GM23248 (cell line): Measurements from ENCODE around the gene C16orf86. TPM values are rescaled to one million over a fixed set of nuclear protein-coding genes. Genes with fewer than 3 reads are reported as not detected.
A peak's percentile ranks its signal among the peaks of the same experiment; 100 is the strongest.

Experiments used
- DNase-seq: peaks from one replicate; pipeline ENCODE4 v3.0.0-alpha.2; 2015
- H2AFZ ChIP-seq: fragments of 200-600 bp; sonication (generic); 2 replicates; pipeline ENCODE4 v1.6.1; 2016; ENCODE audit warnings: antibody characterized with exemption
- H3F3A ChIP-seq: fragments of 200-600 bp; sonication (generic); 2 replicates; pipeline ENCODE4 v1.6.1; 2016; ENCODE audit warnings: mild to moderate bottlenecking, antibody characterized with exemption, mixed run types; ENCODE audit not compliant: insufficient read depth
- H3K27ac ChIP-seq: fragments of 200-600 bp; sonication (generic); 2 replicates; pipeline ENCODE4 v1.5.1; 2016; ENCODE audit warnings: mild to moderate bottlenecking
- H3K27me3 ChIP-seq: fragments of 200-600 bp; sonication (generic); replicated peaks from 2 replicates; pipeline ENCODE4 v1.6.1; 2016; ENCODE audit warnings: mild to moderate bottlenecking; ENCODE audit not compliant: insufficient read depth
- H3K36me3 ChIP-seq: fragments of 200-600 bp; sonication (generic); 2 replicates; pipeline ENCODE4 v1.6.1; 2016; ENCODE audit warnings: low read depth, mild to moderate bottlenecking
- H3K4me1 ChIP-seq: fragments of 200-600 bp; sonication (generic); 2 replicates; pipeline ENCODE4 v1.6.1; 2016; ENCODE audit warnings: mild to moderate bottlenecking; ENCODE audit not compliant: insufficient read depth
- H3K4me2 ChIP-seq: fragments of 200-600 bp; sonication (generic); one replicate; pipeline ENCODE4 v1.6.1; 2016; ENCODE audit warnings: mild to moderate bottlenecking; ENCODE audit not compliant: unreplicated experiment
- H3K4me3 ChIP-seq: fragments of 200-600 bp; sonication (generic); 2 replicates; pipeline ENCODE4 v1.5.1; 2016; ENCODE audit warnings: mild to moderate bottlenecking
- H3K79me2 ChIP-seq: fragments of 200-600 bp; sonication (generic); 2 replicates; pipeline ENCODE4 v1.6.1; 2016; ENCODE audit warnings: mild to moderate bottlenecking; ENCODE audit not compliant: insufficient read depth
- H3K9ac ChIP-seq: fragments of 200-600 bp; sonication (generic); 2 replicates; pipeline ENCODE4 v1.6.1; 2016; ENCODE audit warnings: mild to moderate bottlenecking
- H3K9me2 ChIP-seq: fragments of 200-600 bp; sonication (generic); 2 replicates; pipeline ENCODE4 v1.6.1; 2016; ENCODE audit warnings: mixed run types, mild to moderate bottlenecking, moderate library complexity; ENCODE audit not compliant: insufficient read depth
- H3K9me3 ChIP-seq: fragments of 200-600 bp; sonication (generic); one replicate; pipeline ENCODE4 v1.6.1; 2017; ENCODE audit warnings: low read depth
- H4K20me1 ChIP-seq: fragments of 200-600 bp; sonication (generic); 2 replicates; pipeline ENCODE4 v1.6.0; 2016; ENCODE audit not compliant: insufficient read depth
- EZH2 ChIP-seq: fragments of 200-600 bp; sonication (generic); IDR thresholded peaks from 2 replicates; pipeline ENCODE4 v1.6.1; 2018; ENCODE audit warnings: antibody characterized with exemption, mild to moderate bottlenecking; ENCODE audit not compliant: insufficient read depth, poor library complexity, severe bottlenecking
- EZH2phosphoT487 ChIP-seq: fragments of 200-600 bp; sonication (generic); IDR thresholded peaks from 2 replicates; pipeline ENCODE4 v1.6.1; 2018; ENCODE audit warnings: antibody characterized with exemption, moderate library complexity, mild to moderate bottlenecking, low read depth; ENCODE audit not compliant: insufficient read depth
- WGBS, 2 experiments: methylation state at CpG; one replicate each; pipeline ENCODE4 v1.1.6; 2015 to 2017; ENCODE audit warnings: low lambda C conversion rate in 2 of 2, low coverage in 1 of 2; ENCODE audit errors: missing lambda C conversion rate in 2 of 2; 5-methylcytosine and 5-hydroxymethylcytosine counted together
- in situ Hi-C: fragments of 300-500 bp; cut with MboI; formaldehyde crosslinking; loops from 2 replicates; pipeline ENCODE4 v1.15.0; 2020
- polyA plus RNA-seq: library from polyadenylated mRNA; unstranded; fragments of >200 nt; fragmentation: Nextera tagmentation; extraction: Ambion mirVana; gene quantifications from 2 replicates; pipeline ENCODE4 v1.2.1, GENCODE V29; 2016
- total RNA-seq: library from RNA; depleted of rRNA; stranded (reverse); fragments of >200 nt; shearing (Covaris generic); gene quantifications from 2 replicates; pipeline ENCODE4 v1.2.3, GENCODE V29; 2014

Gene C16orf86
- total and polyA plus RNA-seq, 2 experiments from 2014 or later = 3.4 to 6.6 TPM

GRCh38 chr16:67656344-67657016 lies 10.1 kb upstream of the C16orf86 start:
- DNase-seq = no peak

GRCh38 chr16:67657017-67657608 lies 9.5 kb upstream of the C16orf86 start:
- in situ Hi-C loops = no loop called here
- TF ChIP-seq EZH2 (no peak), EZH2phosphoT487 (no peak)
- no peak overlapping the region for H3K27ac ChIP-seq
- H3K4me2 ChIP-seq = no peak overlapping the region
- DNase-seq = no peak
- H3K79me2 ChIP-seq = peaks cover 12% of the 10 kb centered on the region
- H3K36me3 ChIP-seq = no peaks in the 10 kb centered on the region
- H3K4me1 ChIP-seq = no peaks in the 10 kb centered on the region
- H3K9me3 ChIP-seq = no peaks in the 10 kb centered on the region
- no peak overlapping the region for H2AFZ ChIP-seq
- no peak overlapping the region for H3K4me3 ChIP-seq
- H3F3A ChIP-seq = no peaks in the 10 kb centered on the region
- no peak overlapping the region for H3K9ac ChIP-seq
- 0 out of 2 replicates have a peak, but pooled peaks cover 4% of the 10 kb centered on the region for H3K27me3 ChIP-seq
- H3K9me2 ChIP-seq = no peaks in the 10 kb centered on the region
- 94 to 96% methylated on average over 14 to 16 of the region's 16 CpGs for WGBS, 2 experiments
- H4K20me1 ChIP-seq = no peaks in the 10 kb centered on the region

More at GRCh38 chr16:67656344-67657016, 10.1 kb upstream of the C16orf86 start:
- Histone ChIP-seq H3K27me3 (peaks cover 9% of the 10 kb centered on the region), H3K36me3 (no peaks in the 10 kb centered on the region), H3F3A (no peaks in the 10 kb centered on the region), H2AFZ (no peak overlapping the region), H3K4me1 (no peaks in the 10 kb centered on the region), H3K9me3 (no peaks in the 10 kb centered on the region), H3K9me2 (no peaks in the 10 kb centered on the region), H4K20me1 (no peaks in the 10 kb centered on the region), H3K27ac (no peak overlapping the region), H3K9ac (no peak overlapping the region), H3K79me2 (peaks cover 12% of the 10 kb centered on the region), H3K4me2 (no peak overlapping the region), H3K4me3 (no peak overlapping the region)
- 89 to 94% methylated on average over 9 of the region's 9 CpGs for WGBS, 2 experiments
- in situ Hi-C loops = no loop called here
- TF ChIP-seq EZH2 (no peak), EZH2phosphoT487 (no peak)

GRCh38 chr16:67657751-67658518 lies 8.7 kb upstream of the C16orf86 start:
- 96 to 98% methylated on average over 16 to 18 of the region's 18 CpGs for WGBS, 2 experiments
- DNase-seq = no peak

GRCh38 chr16:67658849-67659674 lies 7.6 kb upstream of the C16orf86 start:
- Histone ChIP-seq H3K9me2 (no peaks in the 10 kb centered on the region), H3K9me3 (no peaks in the 10 kb centered on the region), H3K27me3 (no peaks in the 10 kb centered on the region), H3K27ac (no peak overlapping the region), H3K79me2 (peaks cover 12% of the 10 kb centered on the region), H4K20me1 (no peaks in the 10 kb centered on the region), H3K4me2 (peak overlapping the region; percentile 81), H3K4me1 (no peaks in the 10 kb centered on the region), H3K9ac (peak overlapping the region; percentile 91), H3F3A (no peaks in the 10 kb centered on the region), H3K36me3 (no peaks in the 10 kb centered on the region), H2AFZ (peak overlapping the region; percentile 97), H3K4me3 (peak overlapping the region; percentile 92)
- no peak for DNase-seq
- 29 to 35% methylated on average over 18 to 21 of the region's 21 CpGs for WGBS, 2 experiments
- no peak for TF ChIP-seq EZH2
- no peak for TF ChIP-seq EZH2phosphoT487
- in situ Hi-C loops = no loop called here

More at GRCh38 chr16:67657751-67658518, 8.7 kb upstream of the C16orf86 start:
- no peak overlapping the region for H2AFZ ChIP-seq
- no peaks in the 10 kb centered on the region for H4K20me1 ChIP-seq
- H3K9ac ChIP-seq = no peak overlapping the region
- in situ Hi-C loops = no loop called here
- H3K4me3 ChIP-seq = no peak overlapping the region
- no peaks in the 10 kb centered on the region for H3F3A ChIP-seq
- no peak overlapping the region for H3K4me2 ChIP-seq
- peaks cover 12% of the 10 kb centered on the region for H3K79me2 ChIP-seq
- no peaks in the 10 kb centered on the region for H3K36me3 ChIP-seq
- no peaks in the 10 kb centered on the region for H3K27me3 ChIP-seq
- no peaks in the 10 kb centered on the region for H3K4me1 ChIP-seq
- TF ChIP-seq EZH2phosphoT487 (no peak), EZH2 (no peak)
- no peaks in the 10 kb centered on the region for H3K9me3 ChIP-seq
- H3K27ac ChIP-seq = no peak overlapping the region
- no peaks in the 10 kb centered on the region for H3K9me2 ChIP-seq
